GM12872 (cell line): Measurements from ENCODE around the gene CTIF.

Experiments used
- TF ChIP-seq, protein P1 (sequence below): IDR thresholded peaks from 3 replicates; pipeline ENCODE4 v1.5.1; 2011; ENCODE audit warnings: low read depth, mild to moderate bottlenecking, low read length, moderate library complexity; ENCODE audit not compliant: insufficient read depth

The CTIF gene

GRCh38 chr18:48815179-48815515 lies 276.3 kb downstream of the CTIF start:
- TF ChIP-seq, protein P1, sequence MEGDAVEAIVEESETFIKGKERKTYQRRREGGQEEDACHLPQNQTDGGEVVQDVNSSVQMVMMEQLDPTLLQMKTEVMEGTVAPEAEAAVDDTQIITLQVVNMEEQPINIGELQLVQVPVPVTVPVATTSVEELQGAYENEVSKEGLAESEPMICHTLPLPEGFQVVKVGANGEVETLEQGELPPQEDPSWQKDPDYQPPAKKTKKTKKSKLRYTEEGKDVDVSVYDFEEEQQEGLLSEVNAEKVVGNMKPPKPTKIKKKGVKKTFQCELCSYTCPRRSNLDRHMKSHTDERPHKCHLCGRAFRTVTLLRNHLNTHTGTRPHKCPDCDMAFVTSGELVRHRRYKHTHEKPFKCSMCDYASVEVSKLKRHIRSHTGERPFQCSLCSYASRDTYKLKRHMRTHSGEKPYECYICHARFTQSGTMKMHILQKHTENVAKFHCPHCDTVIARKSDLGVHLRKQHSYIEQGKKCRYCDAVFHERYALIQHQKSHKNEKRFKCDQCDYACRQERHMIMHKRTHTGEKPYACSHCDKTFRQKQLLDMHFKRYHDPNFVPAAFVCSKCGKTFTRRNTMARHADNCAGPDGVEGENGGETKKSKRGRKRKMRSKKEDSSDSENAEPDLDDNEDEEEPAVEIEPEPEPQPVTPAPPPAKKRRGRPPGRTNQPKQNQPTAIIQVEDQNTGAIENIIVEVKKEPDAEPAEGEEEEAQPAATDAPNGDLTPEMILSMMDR: no peak

DNA sequence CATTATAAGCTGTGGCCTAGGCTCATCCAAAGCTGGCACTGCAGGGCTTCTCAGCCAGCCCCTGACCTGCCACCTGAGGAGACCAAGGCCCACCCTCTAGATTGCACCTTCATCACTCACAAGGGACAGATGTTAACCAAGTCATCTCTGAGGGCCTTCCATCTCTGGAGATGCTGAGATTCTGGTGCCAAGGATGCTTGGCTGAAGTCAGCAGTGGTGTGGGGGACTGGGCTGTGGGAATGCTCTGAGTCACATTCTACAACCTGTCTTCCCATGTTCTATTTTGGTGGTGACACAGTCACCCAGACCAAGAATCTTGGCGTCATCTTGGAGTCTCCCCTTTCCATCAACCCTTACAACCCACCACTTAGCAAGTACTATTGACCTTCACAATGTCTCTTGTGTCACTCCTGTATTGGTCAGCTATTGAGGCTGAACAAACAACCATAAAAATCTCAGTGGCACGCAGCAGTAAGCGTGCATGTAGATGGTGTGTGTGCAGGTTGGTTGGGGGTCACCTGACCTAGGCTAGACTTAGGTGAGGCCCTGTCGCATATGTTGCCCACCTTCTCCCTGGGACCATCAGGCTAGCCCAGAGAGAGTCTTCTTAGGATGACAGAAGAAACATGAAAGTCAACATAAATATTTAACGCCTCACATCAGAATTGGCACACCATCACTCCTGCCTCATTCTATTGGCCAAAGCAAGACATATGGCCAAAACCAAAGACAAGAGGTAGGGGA lies 276.9 kb downstream of the CTIF start:
- TF ChIP-seq, protein P1: no peak

- TF ChIP-seq, protein P1: no peak
Observed at GRCh38 chr18:48816554-48816953, 277.7 kb downstream of the CTIF start.

DNA sequence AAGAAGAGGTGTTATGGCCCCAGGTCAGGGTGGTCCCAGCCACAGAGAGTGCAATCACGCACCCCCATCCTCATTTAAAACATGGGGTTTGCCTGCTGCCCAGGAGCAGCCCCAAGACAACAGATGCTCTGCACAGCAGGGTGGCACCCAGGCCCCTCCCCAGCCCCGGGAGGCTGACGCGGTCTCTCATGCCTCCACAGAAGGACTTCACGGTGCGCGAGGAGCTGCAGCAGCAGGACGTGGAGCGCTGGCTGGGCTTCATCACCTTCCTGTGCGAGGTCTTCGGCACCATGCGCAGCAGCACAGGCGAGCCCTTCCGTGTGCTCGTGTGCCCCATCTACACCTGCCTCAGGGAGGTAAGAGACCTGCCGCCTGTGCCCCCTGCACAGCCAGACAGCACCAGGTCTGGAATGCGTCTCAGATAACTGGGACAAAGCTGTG lies 278.2 kb downstream of the CTIF start:
- TF ChIP-seq, protein P1: no peak

DNA sequence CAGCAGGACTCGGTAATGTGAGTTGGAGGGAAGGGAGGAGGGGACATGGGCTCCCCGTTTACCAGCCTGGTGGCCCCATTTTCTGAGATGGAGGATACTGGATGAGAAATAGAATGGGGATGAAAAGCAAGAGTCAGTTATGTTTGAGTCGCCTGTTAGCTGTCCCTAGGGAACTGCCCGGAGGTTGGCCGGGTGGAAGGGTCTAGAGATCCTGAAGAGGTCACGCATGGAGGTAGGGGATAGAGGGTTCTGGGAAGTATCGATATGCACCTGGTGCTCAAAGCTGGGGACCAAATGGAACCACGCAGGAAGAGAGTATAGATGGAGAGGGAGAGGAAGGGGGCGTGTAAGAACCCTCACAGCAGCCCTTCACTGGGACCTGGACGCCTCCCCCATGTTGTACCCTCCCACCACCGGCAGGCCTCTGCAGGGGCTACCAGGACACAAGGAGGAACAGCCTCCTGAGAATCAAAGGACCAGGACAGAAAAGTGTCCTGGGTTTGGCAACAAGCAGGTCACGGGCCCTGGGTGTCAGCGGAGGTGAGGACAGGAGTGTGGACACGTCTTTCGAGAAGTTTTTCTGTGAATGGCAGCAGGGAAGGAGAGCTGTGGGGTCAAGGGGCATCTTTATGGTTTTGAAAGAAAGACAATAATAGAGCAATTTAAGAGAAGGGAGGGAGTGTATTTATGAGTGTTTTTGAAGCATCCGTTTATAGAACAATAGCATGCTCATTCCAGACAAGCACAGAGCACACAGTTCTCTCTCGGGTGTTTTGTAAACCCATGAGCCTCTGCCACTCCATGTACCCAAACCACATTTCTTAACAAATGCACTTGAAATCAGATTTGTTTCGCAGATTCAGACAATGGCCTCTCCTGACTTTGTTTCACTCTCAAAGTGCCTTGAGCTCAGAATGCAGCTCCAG lies 279.8 kb downstream of the CTIF start:
- TF ChIP-seq, protein P1: no peak

DNA sequence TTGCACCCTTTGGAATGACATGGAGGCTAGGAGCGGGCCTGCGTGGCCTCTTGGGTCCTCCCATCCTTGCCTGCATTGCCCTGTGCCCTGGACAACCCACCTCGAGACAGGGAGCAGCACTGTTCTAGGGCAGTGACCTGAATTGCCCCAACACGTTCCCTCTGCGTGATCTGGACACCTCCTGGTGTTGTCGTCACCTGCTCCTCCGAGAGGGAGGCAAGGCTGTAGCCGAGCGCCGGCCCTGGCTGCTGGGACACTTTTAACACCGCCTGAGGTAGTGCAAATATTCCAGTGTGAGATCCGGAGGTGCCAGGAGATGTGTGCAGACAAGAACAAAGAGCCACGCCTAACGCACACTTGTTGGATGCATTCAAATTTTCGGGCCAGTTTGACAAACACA lies 280.4 kb downstream of the CTIF start:
- TF ChIP-seq, protein P1: no peak

- TF ChIP-seq, protein P1: no peak
Observed at GRCh38 chr18:48819781-48820482, 281.1 kb downstream of the CTIF start.
